ENCODE measurements around the gene C20orf173. TPM values are rescaled to one million over a fixed set of nuclear protein-coding genes. Genes with fewer than 3 reads are reported as not detected.
A peak's percentile ranks its signal among the peaks of the same experiment; 100 is the strongest.
"Not testable (repeated sequence)": the region's sequence is repeated elsewhere in the genome, so short reads cannot be mapped to it uniquely, and the experiment has no call there.

The C20orf173 gene
- total and polyA plus RNA-seq, 4 donors = not detected

GRCh38 chr20:35555951-35556645, 26.6 kb upstream of the C20orf173 start:
- Histone ChIP-seq H3K27me3 (ENCODE audit: control insufficient read depth in 1 of 2, insufficient read depth in 2 of 2, low read length in 1 of 2) (no peaks in the 10 kb centered on the region), H3K9me3 (ENCODE audit: control insufficient read depth, low read length) (no peaks in the 10 kb centered on the region), H3K36me3 (ENCODE audit: control insufficient read depth in 1 of 2, insufficient read depth in 2 of 2, low read length in 1 of 2) (peaks cover 0 to 18% of the 10 kb centered on the region in 2 donors), H3K4me1 (ENCODE audit: control insufficient read depth in 1 of 2, insufficient read depth in 2 of 2, low read length in 2 of 2) (no peaks in the 10 kb centered on the region), H3K27ac (ENCODE audit: low read depth in 1 of 2, low read length in 2 of 2) (no peak overlapping the region), H3K4me3 (ENCODE audit: low read length in 2 of 2) (no peak overlapping the region)
- no peak for ATAC-seq (ENCODE audit: low FRiP score)
- DNase-seq = peak; percentile 18 to 65
- intact Hi-C loops (cut with DNase I) = no loop called here
- 95 to 96% methylated on average over 21 of the region's 21 CpGs for WGBS, 2 donors

GRCh38 chr20:35555461-35555860, 26.0 kb upstream of the C20orf173 start:
- intact Hi-C loops (cut with DNase I); H3K4me3 ChIP-seq (ENCODE audit: low read length in 2 of 2); H3K9me3 ChIP-seq (ENCODE audit: control insufficient read depth, low read length); ATAC-seq (ENCODE audit: low FRiP score); H3K4me1 ChIP-seq (ENCODE audit: control insufficient read depth in 1 of 2, insufficient read depth in 2 of 2, low read length in 2 of 2); H3K27ac ChIP-seq (ENCODE audit: low read depth in 1 of 2, low read length in 2 of 2); H3K27me3 ChIP-seq (ENCODE audit: control insufficient read depth in 1 of 2, insufficient read depth in 2 of 2, low read length in 1 of 2): not testable (repeated sequence)
- DNase-seq = peak; percentile 19 to 38
- 58 to 66% methylated on average over 4 of the region's 4 CpGs for WGBS, 2 donors
- peaks cover 0 to 18% of the 10 kb centered on the region in 2 donors for H3K36me3 ChIP-seq (ENCODE audit: control insufficient read depth in 1 of 2, insufficient read depth in 2 of 2, low read length in 1 of 2)

- peak in 1 of 2 donors; percentile 3 for DNase-seq
- Histone ChIP-seq H3K27me3 (ENCODE audit: control insufficient read depth in 1 of 2, insufficient read depth in 2 of 2, low read length in 1 of 2) (no peaks in the 10 kb centered on the region), H3K9me3 (ENCODE audit: control insufficient read depth, low read length) (no peaks in the 10 kb centered on the region), H3K36me3 (ENCODE audit: control insufficient read depth in 1 of 2, insufficient read depth in 2 of 2, low read length in 1 of 2) (peaks cover 0 to 20% of the 10 kb centered on the region in 2 donors), H3K4me3 (ENCODE audit: low read length in 2 of 2) (no peak overlapping the region), H3K4me1 (ENCODE audit: control insufficient read depth in 1 of 2, insufficient read depth in 2 of 2, low read length in 2 of 2) (no peaks in the 10 kb centered on the region), H3K27ac (ENCODE audit: low read depth in 1 of 2, low read length in 2 of 2) (no peak overlapping the region)
- no peak for ATAC-seq (ENCODE audit: low FRiP score)
- 84 to 90% methylated on average over 3 of the region's 3 CpGs for WGBS, 2 donors
- intact Hi-C loops (cut with DNase I) = no loop called here
Measured at GRCh38 chr20:35552914-35553313, 23.5 kb upstream of the C20orf173 start.

- Histone ChIP-seq H3K27me3 (ENCODE audit: control insufficient read depth in 1 of 2, insufficient read depth in 2 of 2, low read length in 1 of 2) (no peaks in the 10 kb centered on the region), H3K9me3 (ENCODE audit: control insufficient read depth, low read length) (no peaks in the 10 kb centered on the region), H3K4me3 (ENCODE audit: low read length in 2 of 2) (no peak overlapping the region), H3K4me1 (ENCODE audit: control insufficient read depth in 1 of 2, insufficient read depth in 2 of 2, low read length in 2 of 2) (no peaks in the 10 kb centered on the region), H3K27ac (ENCODE audit: low read depth in 1 of 2, low read length in 2 of 2) (no peak overlapping the region), H3K36me3 (ENCODE audit: control insufficient read depth in 1 of 2, insufficient read depth in 2 of 2, low read length in 1 of 2) (peaks cover 0 to 17% of the 10 kb centered on the region in 2 donors)
- no peak for ATAC-seq (ENCODE audit: low FRiP score)
- intact Hi-C loops (cut with DNase I) = no loop called here
- WGBS, 2 donors = 45 to 62% methylated on average over 4 of the region's 4 CpGs
- peak; percentile 23 to 65 for DNase-seq
Measured at GRCh38 chr20:35551503-35551902, 22.1 kb upstream of the C20orf173 start.

- peaks cover 3 to 5% of the 10 kb centered on the region in 2 donors for H3K36me3 ChIP-seq (ENCODE audit: control insufficient read depth in 1 of 2, insufficient read depth in 2 of 2, low read length in 1 of 2)
Measured at GRCh38 chr20:35547329-35547728, 17.9 kb upstream of the C20orf173 start.

GRCh38 chr20:35546127-35546526, 16.7 kb upstream of the C20orf173 start:
- DNase-seq (no peak), ATAC-seq (ENCODE audit: low FRiP score) (no peak)
- Histone ChIP-seq H3K36me3 (ENCODE audit: control insufficient read depth in 1 of 2, insufficient read depth in 2 of 2, low read length in 1 of 2) (peaks cover 3% of the 10 kb centered on the region in 2 donors), H3K27me3 (ENCODE audit: control insufficient read depth in 1 of 2, insufficient read depth in 2 of 2, low read length in 1 of 2) (no peaks in the 10 kb centered on the region), H3K9me3 (ENCODE audit: control insufficient read depth, low read length) (no peaks in the 10 kb centered on the region), H3K27ac (ENCODE audit: low read depth in 1 of 2, low read length in 2 of 2) (no peak overlapping the region), H3K4me1 (ENCODE audit: control insufficient read depth in 1 of 2, insufficient read depth in 2 of 2, low read length in 2 of 2) (no peaks in the 10 kb centered on the region), H3K4me3 (ENCODE audit: low read length in 2 of 2) (no peak overlapping the region)
- intact Hi-C loops (cut with DNase I) = no loop called here
- whole genome bisulfite sequencing, 2 donors = 90 to 91% methylated on average over 1 of the region's 1 CpG

More at GRCh38 chr20:35547329-35547728, 17.9 kb upstream of the C20orf173 start:
- 81 to 82% methylated on average over 9 of the region's 9 CpGs for WGBS, 2 donors
- Histone ChIP-seq H3K4me3 (ENCODE audit: low read length in 2 of 2) (no peak overlapping the region), H3K27me3 (ENCODE audit: control insufficient read depth in 1 of 2, insufficient read depth in 2 of 2, low read length in 1 of 2) (no peaks in the 10 kb centered on the region), H3K9me3 (ENCODE audit: control insufficient read depth, low read length) (no peaks in the 10 kb centered on the region), H3K27ac (ENCODE audit: low read depth in 1 of 2, low read length in 2 of 2) (no peak overlapping the region), H3K4me1 (ENCODE audit: control insufficient read depth in 1 of 2, insufficient read depth in 2 of 2, low read length in 2 of 2) (no peaks in the 10 kb centered on the region)
- DNase-seq = peak in 1 of 2 donors; percentile 13
- ATAC-seq (ENCODE audit: low FRiP score) = no peak
- intact Hi-C loops (cut with DNase I) = no loop called here

- intact Hi-C loops (cut with DNase I) = loop anchor here in 1 of 2 donors (5.0 kb wide), 1 partner anchor 507 kb away; no protein-coding TSS in a partner anchor
- peak; percentile 25 to 51 for DNase-seq
- H3K9me3 ChIP-seq (ENCODE audit: control insufficient read depth, low read length); H3K4me1 ChIP-seq (ENCODE audit: control insufficient read depth in 1 of 2, insufficient read depth in 2 of 2, low read length in 2 of 2); H3K4me3 ChIP-seq (ENCODE audit: low read length in 2 of 2); ATAC-seq (ENCODE audit: low FRiP score); H3K36me3 ChIP-seq (ENCODE audit: control insufficient read depth in 1 of 2, insufficient read depth in 2 of 2, low read length in 1 of 2); H3K27me3 ChIP-seq (ENCODE audit: control insufficient read depth in 1 of 2, insufficient read depth in 2 of 2, low read length in 1 of 2); H3K27ac ChIP-seq (ENCODE audit: low read depth in 1 of 2, low read length in 2 of 2): not testable (repeated sequence)
- WGBS, 2 donors = 96% methylated on average over 7 of the region's 7 CpGs
Measured at GRCh38 chr20:35544941-35545340, 15.5 kb upstream of the C20orf173 start.

- H3K27ac ChIP-seq (ENCODE audit: low read depth in 1 of 2, low read length in 2 of 2) = no peak overlapping the region
- intact Hi-C loops (cut with DNase I) = loop anchor here in 1 of 2 donors (5.0 kb wide), 1 partner anchor 508 kb away; no protein-coding TSS in a partner anchor
- DNase-seq (peak; percentile 32 to 71), ATAC-seq (ENCODE audit: low FRiP score) (no peak)
- 96 to 98% methylated on average over 15 to 16 of the region's 16 CpGs for WGBS, 2 donors
- peaks cover 3% of the 10 kb centered on the region in 2 donors for H3K36me3 ChIP-seq (ENCODE audit: control insufficient read depth in 1 of 2, insufficient read depth in 2 of 2, low read length in 1 of 2)
- no peaks in the 10 kb centered on the region for H3K9me3 ChIP-seq (ENCODE audit: control insufficient read depth, low read length)
- H3K4me3 ChIP-seq (ENCODE audit: low read length in 2 of 2) = no peak overlapping the region
- H3K27me3 ChIP-seq (ENCODE audit: control insufficient read depth in 1 of 2, insufficient read depth in 2 of 2, low read length in 1 of 2) = no peaks in the 10 kb centered on the region
- no peaks in the 10 kb centered on the region for H3K4me1 ChIP-seq (ENCODE audit: control insufficient read depth in 1 of 2, insufficient read depth in 2 of 2, low read length in 2 of 2)
Measured at GRCh38 chr20:35544436-35544835, 15.0 kb upstream of the C20orf173 start.

- intact Hi-C loops (cut with DNase I) = loop anchor here in 1 of 2 donors (5.0 kb wide), 1 partner anchor 509 kb away; no protein-coding TSS in a partner anchor
- WGBS, 2 donors = 92 to 96% methylated on average over 1 of the region's 1 CpG
- no peak for ATAC-seq (ENCODE audit: low FRiP score)
- Histone ChIP-seq H3K36me3 (ENCODE audit: control insufficient read depth in 1 of 2, insufficient read depth in 2 of 2, low read length in 1 of 2) (peaks cover 0 to 3% of the 10 kb centered on the region in 2 donors), H3K4me3 (ENCODE audit: low read length in 2 of 2) (no peak overlapping the region), H3K4me1 (ENCODE audit: control insufficient read depth in 1 of 2, insufficient read depth in 2 of 2, low read length in 2 of 2) (no peaks in the 10 kb centered on the region), H3K27me3 (ENCODE audit: control insufficient read depth in 1 of 2, insufficient read depth in 2 of 2, low read length in 1 of 2) (no peaks in the 10 kb centered on the region), H3K9me3 (ENCODE audit: control insufficient read depth, low read length) (no peaks in the 10 kb centered on the region), H3K27ac (ENCODE audit: low read depth in 1 of 2, low read length in 2 of 2) (no peak overlapping the region)
- no peak for DNase-seq
Measured at GRCh38 chr20:35542990-35543389, 13.5 kb upstream of the C20orf173 start.

Data from aorta (tissue), 5 donors.